ENCODE measurements around the gene PCBP3. TPM values are rescaled to one million over a fixed set of nuclear protein-coding genes. Genes with fewer than 3 reads are reported as not detected.
"Not testable (repeated sequence)": the region's sequence is repeated elsewhere in the genome, so short reads cannot be mapped to it uniquely, and the experiment has no call there.

Gene PCBP3
- total and polyA plus RNA-seq, 12 donors = 1.7 to 15.8 (median 4.7) TPM

DNA sequence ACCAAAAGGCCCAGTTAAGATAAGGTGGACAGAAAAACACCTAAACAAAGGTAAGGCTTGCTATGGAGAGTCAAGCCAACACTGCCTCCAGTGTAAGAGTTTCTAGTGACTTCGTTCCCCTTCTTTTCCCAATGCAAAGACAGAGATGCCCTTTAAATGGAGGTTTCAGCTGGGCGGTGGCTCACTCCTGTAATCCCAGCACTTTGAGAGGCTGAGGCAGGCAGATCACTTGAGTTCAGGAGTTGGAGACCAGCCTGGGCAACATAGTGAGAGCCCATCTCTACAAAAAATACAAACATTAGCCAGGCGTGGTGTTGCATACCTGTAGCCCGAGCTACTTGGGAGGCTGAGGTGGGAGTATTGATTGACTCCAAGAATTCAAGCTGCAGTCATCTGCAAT, 314.0 kb downstream of the PCBP3 start:
- H3K27me3 ChIP-seq = no peaks in the 10 kb centered on the region
- DNase-seq = no peak
- WGBS, 4 donors = 66 to 86% (median 79%) methylated on average over 3 to 4 of the region's 4 CpGs
- no peaks in the 10 kb centered on the region for H3K9me3 ChIP-seq (replicated peaks in 1 of 3)
- no peak overlapping the region for H3K4me3 ChIP-seq
- H3K27ac ChIP-seq = peak overlapping the region in 2 of 5 donors; percentile 46 to 67
- no peaks in the 10 kb centered on the region for H3K4me1 ChIP-seq (replicated peaks in 1 of 2)
- no peaks in the 10 kb centered on the region for H3K36me3 ChIP-seq (replicated peaks in 1 of 2)
- intact Hi-C loops (cut with DNase I) = no loop called here
- TF ChIP-seq, protein P1, sequence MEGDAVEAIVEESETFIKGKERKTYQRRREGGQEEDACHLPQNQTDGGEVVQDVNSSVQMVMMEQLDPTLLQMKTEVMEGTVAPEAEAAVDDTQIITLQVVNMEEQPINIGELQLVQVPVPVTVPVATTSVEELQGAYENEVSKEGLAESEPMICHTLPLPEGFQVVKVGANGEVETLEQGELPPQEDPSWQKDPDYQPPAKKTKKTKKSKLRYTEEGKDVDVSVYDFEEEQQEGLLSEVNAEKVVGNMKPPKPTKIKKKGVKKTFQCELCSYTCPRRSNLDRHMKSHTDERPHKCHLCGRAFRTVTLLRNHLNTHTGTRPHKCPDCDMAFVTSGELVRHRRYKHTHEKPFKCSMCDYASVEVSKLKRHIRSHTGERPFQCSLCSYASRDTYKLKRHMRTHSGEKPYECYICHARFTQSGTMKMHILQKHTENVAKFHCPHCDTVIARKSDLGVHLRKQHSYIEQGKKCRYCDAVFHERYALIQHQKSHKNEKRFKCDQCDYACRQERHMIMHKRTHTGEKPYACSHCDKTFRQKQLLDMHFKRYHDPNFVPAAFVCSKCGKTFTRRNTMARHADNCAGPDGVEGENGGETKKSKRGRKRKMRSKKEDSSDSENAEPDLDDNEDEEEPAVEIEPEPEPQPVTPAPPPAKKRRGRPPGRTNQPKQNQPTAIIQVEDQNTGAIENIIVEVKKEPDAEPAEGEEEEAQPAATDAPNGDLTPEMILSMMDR (IDR thresholded peaks at IDR 0.05) = no peak
- no peak for TF ChIP-seq POLR2A (IDR thresholded peaks at IDR 0.05)

DNA sequence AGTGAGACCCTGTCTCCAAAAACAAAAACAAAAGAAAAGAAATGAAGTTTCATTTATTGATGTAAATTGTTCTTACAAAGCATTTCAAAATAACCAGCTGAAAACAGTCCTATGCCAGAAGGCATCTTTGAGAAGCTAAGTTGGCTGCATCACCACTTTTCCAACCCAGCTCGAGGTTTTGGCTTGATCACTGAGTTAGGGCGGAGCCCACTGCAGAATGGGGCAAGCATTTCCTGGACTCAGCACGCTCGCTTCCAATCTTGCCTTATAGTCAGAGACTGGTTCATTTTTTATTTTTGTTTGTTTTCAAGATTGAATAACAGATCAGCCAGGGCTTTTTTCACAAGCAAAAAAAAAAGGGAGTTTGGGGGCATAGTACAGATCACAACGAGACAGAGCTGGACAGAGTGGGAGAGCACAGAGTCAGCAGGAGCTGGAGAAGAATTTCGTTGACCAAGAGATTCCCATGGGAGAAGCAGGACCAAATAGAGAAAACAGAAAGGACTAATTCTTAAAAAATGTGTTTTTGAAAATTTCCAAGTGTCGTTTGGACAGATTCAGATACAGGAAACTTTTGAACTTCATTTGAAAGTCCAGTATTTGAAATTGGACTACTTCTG, 314.6 kb downstream of the PCBP3 start:
- TF ChIP-seq POLR2A (IDR thresholded peaks at IDR 0.05) = no peak
- TF ChIP-seq, protein P1 (IDR thresholded peaks at IDR 0.05) = no peak
- H3K27ac ChIP-seq = peak overlapping the region in 2 of 5 donors; percentile 46 to 67

DNA sequence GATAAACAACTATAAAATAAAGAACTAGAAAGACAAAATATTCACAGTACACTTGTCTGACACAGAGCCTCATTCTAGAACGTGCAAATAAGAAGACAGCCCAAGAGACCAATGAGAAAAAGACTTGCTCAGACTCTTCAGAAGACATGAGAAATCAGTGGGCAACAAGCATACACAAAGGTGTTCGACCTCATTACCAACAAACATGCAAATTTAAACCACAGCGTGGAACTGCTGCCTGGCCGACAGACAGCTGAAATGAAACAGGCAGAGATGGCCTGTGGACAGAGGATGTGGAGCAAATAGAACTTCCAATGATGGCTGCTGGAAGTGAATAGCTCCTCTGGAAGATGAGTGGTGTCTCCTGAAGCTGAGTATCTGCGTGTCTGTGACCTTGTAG, 315.7 kb downstream of the PCBP3 start:
- Histone ChIP-seq H3K9me3 (replicated peaks in 1 of 3) (no peaks in the 10 kb centered on the region), H3K4me1 (replicated peaks in 1 of 2) (no peaks in the 10 kb centered on the region), H3K36me3 (replicated peaks in 1 of 2) (no peaks in the 10 kb centered on the region), H3K27me3 (no peaks in the 10 kb centered on the region), H3K4me3 (no peak overlapping the region), H3K27ac (peak overlapping the region in 1 of 5 donors; percentile 16)
- intact Hi-C loops (cut with DNase I) = no loop called here
- TF ChIP-seq, protein P1 (IDR thresholded peaks at IDR 0.05) = no peak
- TF ChIP-seq POLR2A (IDR thresholded peaks at IDR 0.05) = no peak
- no peak for DNase-seq
- 59 to 70% (median 66%) methylated on average over 5 of the region's 5 CpGs for WGBS, 4 donors

More for the DNA sequence above, 314.6 kb downstream of the PCBP3 start:
- no peaks in the 10 kb centered on the region for H3K36me3 ChIP-seq (replicated peaks in 1 of 2)
- peak in 2 of 7 donors; percentile 33 to 34 for DNase-seq
- intact Hi-C loops (cut with DNase I) = no loop called here
- 46 to 61% (median 52%) methylated on average over 7 of the region's 7 CpGs for WGBS, 4 donors
- no peaks in the 10 kb centered on the region for H3K27me3 ChIP-seq
- no peak overlapping the region for H3K4me3 ChIP-seq
- H3K9me3 ChIP-seq (replicated peaks in 1 of 3) = no peaks in the 10 kb centered on the region
- H3K4me1 ChIP-seq (replicated peaks in 1 of 2) = no peaks in the 10 kb centered on the region

DNA sequence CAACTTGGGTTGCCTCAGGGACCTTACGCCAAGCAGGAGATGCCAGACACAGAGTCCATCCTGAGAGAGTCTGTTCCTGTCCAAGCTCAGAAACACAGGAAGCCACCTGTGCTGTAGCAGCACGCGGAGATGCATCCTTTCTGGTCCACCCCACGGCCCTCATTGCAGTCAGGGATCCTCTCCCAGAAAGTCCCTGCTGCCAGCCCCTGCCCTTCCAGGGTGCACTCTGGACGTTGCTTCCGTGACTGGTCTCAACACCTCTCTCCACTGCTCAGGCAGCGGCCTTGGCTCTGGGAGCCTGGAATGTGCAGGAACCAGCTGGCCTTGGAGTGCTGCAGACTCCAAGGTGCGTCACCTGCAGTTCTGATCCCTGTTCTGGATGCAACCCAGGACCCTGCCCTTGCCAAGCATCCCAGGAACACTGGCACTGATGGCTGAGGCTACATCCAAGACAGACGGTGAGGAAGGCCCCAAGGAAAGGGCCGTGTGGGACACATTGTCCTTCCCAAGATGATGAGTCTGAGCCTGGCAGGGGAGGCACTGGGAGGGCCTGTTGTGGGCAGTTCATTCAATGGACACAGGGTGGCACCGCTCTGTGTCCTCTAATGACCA, 316.4 kb downstream of the PCBP3 start:
- Histone ChIP-seq H3K4me1 (replicated peaks in 1 of 2) (no peaks in the 10 kb centered on the region), H3K36me3 (replicated peaks in 1 of 2) (no peaks in the 10 kb centered on the region), H3K27me3 (no peaks in the 10 kb centered on the region), H3K4me3 (no peak overlapping the region), H3K27ac (peak overlapping the region in 1 of 5 donors; percentile 16), H3K9me3 (replicated peaks in 1 of 3) (no peaks in the 10 kb centered on the region)
- intact Hi-C loops (cut with DNase I) = no loop called here
- no peak for DNase-seq
- no peak for TF ChIP-seq POLR2A (IDR thresholded peaks at IDR 0.05)
- WGBS, 4 donors = 76 to 87% (median 83%) methylated on average over 8 to 11 of the region's 11 CpGs

DNA sequence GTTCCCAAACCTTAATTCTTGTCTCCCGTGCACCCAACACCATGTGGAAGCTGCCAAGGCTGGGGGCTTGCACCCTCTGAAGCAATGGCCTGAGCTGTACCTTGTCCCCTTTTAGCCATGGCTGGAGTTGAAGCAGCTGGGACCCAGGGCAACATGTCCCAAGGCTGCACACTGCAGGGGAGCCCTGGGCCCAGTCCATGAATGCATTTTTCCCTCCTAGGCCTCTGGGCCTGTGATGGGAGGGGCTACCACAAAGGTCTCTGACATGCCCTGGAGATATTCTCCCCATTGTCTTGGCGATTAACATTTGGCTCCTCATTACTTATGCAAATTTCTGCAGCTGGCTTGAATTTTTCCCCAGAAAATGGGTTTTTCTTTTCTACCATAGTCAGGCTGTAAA, 317.9 kb downstream of the PCBP3 start:
- H3K27ac ChIP-seq; DNase-seq; intact Hi-C loops (cut with DNase I); H3K36me3 ChIP-seq (replicated peaks in 1 of 2); H3K9me3 ChIP-seq (replicated peaks in 1 of 3); H3K4me1 ChIP-seq (replicated peaks in 1 of 2); H3K4me3 ChIP-seq; H3K27me3 ChIP-seq: not testable (repeated sequence)
- 62 to 79% (median 72%) methylated on average over 1 to 2 of the region's 2 CpGs for whole genome bisulfite sequencing, 4 donors
